ENCODE measurements around the gene RHO.
"Not testable (repeated sequence)": the region's sequence is repeated elsewhere in the genome, so short reads cannot be mapped to it uniquely, and the experiment has no call there.

RHO gene

DNA sequence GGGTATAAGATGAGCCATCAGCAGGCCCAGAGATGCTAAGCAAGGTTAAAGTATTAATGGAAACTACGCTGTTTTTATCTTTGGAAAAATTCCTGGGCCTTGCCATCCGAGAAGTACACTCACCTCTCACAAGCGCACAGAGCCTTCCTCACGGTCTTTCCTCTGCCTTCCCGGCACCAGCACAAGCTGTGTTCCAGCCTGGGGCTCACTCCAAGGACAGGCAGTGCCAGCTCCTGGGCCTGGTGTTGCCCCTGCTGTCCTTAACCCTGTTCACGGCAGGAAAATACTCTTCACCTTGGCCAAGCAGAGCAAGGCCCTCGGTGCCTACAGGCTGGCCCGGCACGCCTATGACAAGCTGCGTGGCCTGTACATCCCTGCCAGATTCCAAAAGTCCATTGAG lies 14.3 kb upstream of the RHO start:
- no peak overlapping the region for H3K4me3 ChIP-seq (ENCODE audit: low read depth, low read length)
- no peaks in the 10 kb centered on the region for H3K9me3 ChIP-seq (ENCODE audit: control insufficient read depth, insufficient read depth, low read depth, low read length)
- no peaks in the 10 kb centered on the region for H3K27me3 ChIP-seq (ENCODE audit: control insufficient read depth, insufficient read depth, low read length)
- H3K4me1 ChIP-seq (ENCODE audit: control insufficient read depth, insufficient read depth, low read length), result no peaks in the 10 kb centered on the region
- H3K9ac ChIP-seq (ENCODE audit: low read length), result no peak overlapping the region
- no peak overlapping the region for H3K27ac ChIP-seq (ENCODE audit: low read depth, low read length)
- H3K36me3 ChIP-seq (ENCODE audit: control insufficient read depth, insufficient read depth, low read length), result peaks cover 41% of the 10 kb centered on the region

DNA sequence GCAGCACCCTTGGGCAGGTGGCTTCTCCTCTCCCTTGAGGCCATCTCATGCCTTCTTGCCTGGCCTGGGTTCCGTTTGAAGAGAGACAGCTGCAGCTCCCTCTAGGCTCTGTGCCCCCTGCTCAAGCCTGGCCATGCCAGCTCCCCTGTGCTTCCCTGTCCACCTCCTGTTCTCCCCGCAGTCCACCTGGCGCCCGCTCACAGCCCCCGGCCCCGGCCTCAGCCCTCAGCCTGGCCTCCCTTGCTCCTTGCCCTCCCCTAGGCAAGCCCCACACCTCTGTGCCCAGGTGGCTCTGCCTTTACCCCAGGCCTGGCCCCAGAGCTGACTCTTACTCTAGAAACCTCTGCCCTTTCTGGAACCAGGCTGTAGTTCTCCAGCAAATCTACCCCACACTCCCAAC lies 13.9 kb upstream of the RHO start:
- Histone ChIP-seq H3K4me1 (ENCODE audit: control insufficient read depth, insufficient read depth, low read length) (no peaks in the 10 kb centered on the region), H3K4me3 (ENCODE audit: low read depth, low read length) (no peak overlapping the region), H3K9me3 (ENCODE audit: control insufficient read depth, insufficient read depth, low read depth, low read length) (no peaks in the 10 kb centered on the region), H3K36me3 (ENCODE audit: control insufficient read depth, insufficient read depth, low read length) (peaks cover 41% of the 10 kb centered on the region), H3K9ac (ENCODE audit: low read length) (no peak overlapping the region), H3K27me3 (ENCODE audit: control insufficient read depth, insufficient read depth, low read length) (no peaks in the 10 kb centered on the region), H3K27ac (ENCODE audit: low read depth, low read length) (no peak overlapping the region)

DNA sequence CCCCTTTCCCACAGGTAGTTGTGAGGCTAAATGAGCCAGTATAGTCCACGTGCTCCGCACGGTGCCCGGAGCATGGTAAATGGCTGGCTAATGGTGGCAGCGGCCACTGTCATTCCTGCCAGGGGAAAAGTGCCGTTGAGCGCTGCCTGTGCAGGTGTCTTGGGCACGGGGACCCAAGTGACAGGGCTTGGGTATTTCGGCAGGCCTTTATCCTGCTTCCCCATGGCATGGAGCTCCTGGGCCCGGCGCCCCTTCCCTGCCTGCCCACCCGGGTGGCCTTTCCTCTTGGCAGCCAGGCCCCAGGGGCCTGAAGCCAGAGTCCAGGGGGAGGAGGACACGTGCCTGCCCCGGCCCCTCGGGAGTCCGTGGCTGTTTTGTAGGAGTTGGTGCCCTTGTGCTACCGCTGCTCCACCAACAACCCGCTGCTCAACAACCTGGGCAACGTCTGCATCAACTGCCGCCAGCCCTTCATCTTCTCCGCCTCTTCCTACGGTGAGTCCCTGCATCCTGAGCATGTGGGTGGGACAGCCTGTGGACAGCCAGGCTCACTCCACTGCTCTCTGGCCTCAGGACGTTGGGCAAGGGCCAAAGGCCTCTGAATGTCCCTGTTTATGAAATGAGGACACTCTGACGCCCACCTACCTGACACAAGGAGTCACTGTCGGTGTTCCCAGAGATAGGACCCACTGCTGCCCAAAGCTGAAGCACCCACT lies 13.2 kb upstream of the RHO start:
- H3K9me3 ChIP-seq (ENCODE audit: control insufficient read depth, insufficient read depth, low read depth, low read length); H3K4me3 ChIP-seq (ENCODE audit: low read depth, low read length); H3K27ac ChIP-seq (ENCODE audit: low read depth, low read length); H3K9ac ChIP-seq (ENCODE audit: low read length); H3K27me3 ChIP-seq (ENCODE audit: control insufficient read depth, insufficient read depth, low read length); H3K4me1 ChIP-seq (ENCODE audit: control insufficient read depth, insufficient read depth, low read length): not testable (repeated sequence)
- peaks cover 43% of the 10 kb centered on the region for H3K36me3 ChIP-seq (ENCODE audit: control insufficient read depth, insufficient read depth, low read length)

DNA sequence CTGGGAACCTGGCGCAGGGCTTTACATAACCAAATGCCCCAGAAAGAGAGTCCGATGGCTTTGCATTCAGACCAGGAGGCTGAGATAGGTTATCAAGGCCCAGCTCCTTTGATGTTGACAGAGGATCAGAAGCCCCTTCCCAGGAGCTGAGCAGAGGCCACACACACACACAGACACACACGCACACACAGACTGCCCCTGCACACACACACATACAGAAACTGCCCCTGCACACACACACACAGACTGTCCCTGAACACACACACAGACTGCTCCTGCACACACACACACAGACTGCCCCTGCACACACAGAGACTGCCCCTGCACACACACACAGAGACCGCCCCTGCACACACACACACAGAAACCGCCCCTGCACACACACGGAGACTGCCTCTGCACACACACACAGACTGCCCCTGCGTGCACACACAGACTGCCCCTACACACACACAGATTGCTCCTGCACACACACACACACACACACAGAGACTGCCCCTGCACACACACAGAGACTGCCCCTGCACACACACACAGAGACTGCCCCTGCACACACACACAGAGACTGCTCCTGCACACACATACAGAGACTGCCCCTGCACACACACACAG lies 12.5 kb upstream of the RHO start:
- peaks cover 41% of the 10 kb centered on the region for H3K36me3 ChIP-seq (ENCODE audit: control insufficient read depth, insufficient read depth, low read length)
- H3K9me3 ChIP-seq (ENCODE audit: control insufficient read depth, insufficient read depth, low read depth, low read length); H3K27ac ChIP-seq (ENCODE audit: low read depth, low read length); H3K4me3 ChIP-seq (ENCODE audit: low read depth, low read length); H3K4me1 ChIP-seq (ENCODE audit: control insufficient read depth, insufficient read depth, low read length); H3K9ac ChIP-seq (ENCODE audit: low read length); H3K27me3 ChIP-seq (ENCODE audit: control insufficient read depth, insufficient read depth, low read length): not testable (repeated sequence)

DNA sequence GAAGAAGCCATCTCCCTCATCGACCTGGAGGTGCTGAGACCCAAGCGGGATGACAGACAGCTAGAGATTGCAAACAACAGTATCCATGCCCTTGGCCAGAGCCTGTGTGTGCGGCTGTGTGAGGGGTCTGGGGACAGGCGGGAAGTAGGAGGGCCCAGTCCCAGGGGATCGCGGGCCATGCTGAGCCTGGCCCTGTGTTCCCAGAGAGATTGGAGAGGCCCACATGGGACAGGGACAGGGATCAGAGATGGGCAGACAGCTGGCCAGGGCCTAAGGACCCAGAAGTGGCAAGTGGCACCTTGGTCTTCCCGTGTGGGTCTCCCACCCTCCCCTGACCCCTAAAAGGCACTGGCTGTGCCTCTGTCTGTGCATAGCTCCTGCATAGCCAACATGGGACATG lies 10.9 kb upstream of the RHO start:
- peaks cover 29% of the 10 kb centered on the region for H3K36me3 ChIP-seq (ENCODE audit: control insufficient read depth, insufficient read depth, low read length)
- H3K9me3 ChIP-seq (ENCODE audit: control insufficient read depth, insufficient read depth, low read depth, low read length), result no peaks in the 10 kb centered on the region
- H3K9ac ChIP-seq (ENCODE audit: low read length), result no peak overlapping the region
- H3K4me3 ChIP-seq (ENCODE audit: low read depth, low read length), result no peak overlapping the region
- no peaks in the 10 kb centered on the region for H3K27me3 ChIP-seq (ENCODE audit: control insufficient read depth, insufficient read depth, low read length)
- no peak overlapping the region for H3K27ac ChIP-seq (ENCODE audit: low read depth, low read length)
- H3K4me1 ChIP-seq (ENCODE audit: control insufficient read depth, insufficient read depth, low read length), result peaks cover 2% of the 10 kb centered on the region; the same call in 1 of the 2 replicates

DNA sequence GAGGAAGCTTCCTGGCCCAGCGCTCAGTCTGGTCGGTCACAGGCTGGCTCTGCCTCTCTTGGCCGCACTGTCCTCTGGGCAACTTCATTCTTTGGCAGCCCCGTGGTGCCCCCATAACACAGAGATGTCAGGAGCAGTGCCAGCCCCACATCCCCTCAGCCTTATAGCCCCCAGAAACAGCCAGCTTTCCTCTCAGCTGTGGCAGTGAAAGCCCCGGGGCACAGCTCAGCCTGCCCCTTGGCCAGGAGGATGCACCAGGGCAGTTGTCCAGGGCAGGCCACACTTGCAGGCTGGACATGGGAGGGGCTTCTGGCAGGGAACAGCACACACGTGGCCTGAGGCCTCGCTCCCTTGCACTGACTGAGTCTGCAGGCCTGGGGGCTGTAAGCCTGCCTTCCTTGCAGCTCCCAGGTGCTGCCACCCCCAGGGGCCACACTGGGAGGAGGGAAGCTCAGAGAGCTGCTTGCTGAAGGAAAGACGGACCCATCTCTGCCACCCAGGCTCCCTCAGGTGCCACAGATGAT lies 10.3 kb upstream of the RHO start:
- Histone ChIP-seq H3K36me3 (ENCODE audit: control insufficient read depth, insufficient read depth, low read length) (peaks cover 28% of the 10 kb centered on the region), H3K4me1 (ENCODE audit: control insufficient read depth, insufficient read depth, low read length) (peaks cover 2% of the 10 kb centered on the region; the same call in 1 of the 2 replicates)

DNA sequence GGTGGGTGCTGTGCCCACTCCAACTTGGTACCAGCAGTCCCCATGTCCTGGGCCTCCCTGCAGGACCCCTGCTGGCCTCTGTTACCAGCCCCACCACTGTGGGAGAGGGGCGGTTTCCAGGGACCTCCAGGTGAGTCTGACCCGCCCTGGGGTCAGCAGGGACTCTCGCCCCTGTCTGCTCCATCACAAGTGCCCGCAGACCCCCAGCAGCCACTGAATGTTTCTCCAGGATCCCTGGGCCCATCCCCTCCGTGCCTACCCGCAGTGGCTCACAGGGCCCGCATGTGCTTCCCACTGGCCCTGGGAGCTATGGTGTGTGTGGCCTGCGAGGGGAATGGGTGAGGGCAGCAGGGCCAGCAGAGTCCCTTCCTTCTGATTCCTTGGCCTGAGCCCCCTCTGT lies 9.9 kb upstream of the RHO start:
- Histone ChIP-seq H3K27me3 (ENCODE audit: control insufficient read depth, insufficient read depth, low read length) (no peaks in the 10 kb centered on the region), H3K9me3 (ENCODE audit: control insufficient read depth, insufficient read depth, low read depth, low read length) (no peaks in the 10 kb centered on the region), H3K27ac (ENCODE audit: low read depth, low read length) (no peak overlapping the region), H3K4me1 (ENCODE audit: control insufficient read depth, insufficient read depth, low read length) (peaks cover 2% of the 10 kb centered on the region; the same call in 1 of the 2 replicates), H3K4me3 (ENCODE audit: low read depth, low read length) (no peak overlapping the region), H3K36me3 (ENCODE audit: control insufficient read depth, insufficient read depth, low read length) (peaks cover 24% of the 10 kb centered on the region), H3K9ac (ENCODE audit: low read length) (no peak overlapping the region)

More for the DNA sequence above, 10.3 kb upstream of the RHO start:
- H3K4me3 ChIP-seq (ENCODE audit: low read depth, low read length), result no peak overlapping the region
- H3K9ac ChIP-seq (ENCODE audit: low read length), result no peak overlapping the region
- H3K27me3 ChIP-seq (ENCODE audit: control insufficient read depth, insufficient read depth, low read length), result no peaks in the 10 kb centered on the region
- H3K9me3 ChIP-seq (ENCODE audit: control insufficient read depth, insufficient read depth, low read depth, low read length), result no peaks in the 10 kb centered on the region
- no peak overlapping the region for H3K27ac ChIP-seq (ENCODE audit: low read depth, low read length)

DNA sequence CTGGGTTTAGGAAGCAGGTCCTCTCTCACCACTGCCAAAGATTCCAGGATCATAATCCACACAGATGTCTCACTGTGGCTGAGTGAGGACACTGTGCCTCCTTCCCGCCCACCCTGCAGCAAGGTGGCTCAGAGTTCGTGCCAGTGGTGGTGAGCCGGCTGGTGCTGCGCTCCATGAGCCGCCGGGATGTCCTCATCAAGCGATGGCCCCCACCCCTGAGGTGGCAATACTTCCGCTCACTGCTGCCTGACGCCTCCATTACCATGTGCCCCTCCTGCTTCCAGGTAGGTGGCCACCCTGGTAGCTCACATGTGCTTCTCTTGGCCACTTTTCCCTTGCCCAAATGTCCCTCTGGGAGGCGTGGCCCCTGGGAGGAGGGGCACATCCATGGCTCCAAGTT lies 9.0 kb upstream of the RHO start:
- H3K9me3 ChIP-seq (ENCODE audit: control insufficient read depth, insufficient read depth, low read depth, low read length), result no peaks in the 10 kb centered on the region
- H3K27me3 ChIP-seq (ENCODE audit: control insufficient read depth, insufficient read depth, low read length), result no peaks in the 10 kb centered on the region
- peaks cover 20% of the 10 kb centered on the region for H3K36me3 ChIP-seq (ENCODE audit: control insufficient read depth, insufficient read depth, low read length)
- no peak overlapping the region for H3K9ac ChIP-seq (ENCODE audit: low read length)
- H3K4me3 ChIP-seq (ENCODE audit: low read depth, low read length), result no peak overlapping the region
- H3K27ac ChIP-seq (ENCODE audit: low read depth, low read length), result no peak overlapping the region
- peaks cover 2% of the 10 kb centered on the region; the same call in 1 of the 2 replicates for H3K4me1 ChIP-seq (ENCODE audit: control insufficient read depth, insufficient read depth, low read length)

DNA sequence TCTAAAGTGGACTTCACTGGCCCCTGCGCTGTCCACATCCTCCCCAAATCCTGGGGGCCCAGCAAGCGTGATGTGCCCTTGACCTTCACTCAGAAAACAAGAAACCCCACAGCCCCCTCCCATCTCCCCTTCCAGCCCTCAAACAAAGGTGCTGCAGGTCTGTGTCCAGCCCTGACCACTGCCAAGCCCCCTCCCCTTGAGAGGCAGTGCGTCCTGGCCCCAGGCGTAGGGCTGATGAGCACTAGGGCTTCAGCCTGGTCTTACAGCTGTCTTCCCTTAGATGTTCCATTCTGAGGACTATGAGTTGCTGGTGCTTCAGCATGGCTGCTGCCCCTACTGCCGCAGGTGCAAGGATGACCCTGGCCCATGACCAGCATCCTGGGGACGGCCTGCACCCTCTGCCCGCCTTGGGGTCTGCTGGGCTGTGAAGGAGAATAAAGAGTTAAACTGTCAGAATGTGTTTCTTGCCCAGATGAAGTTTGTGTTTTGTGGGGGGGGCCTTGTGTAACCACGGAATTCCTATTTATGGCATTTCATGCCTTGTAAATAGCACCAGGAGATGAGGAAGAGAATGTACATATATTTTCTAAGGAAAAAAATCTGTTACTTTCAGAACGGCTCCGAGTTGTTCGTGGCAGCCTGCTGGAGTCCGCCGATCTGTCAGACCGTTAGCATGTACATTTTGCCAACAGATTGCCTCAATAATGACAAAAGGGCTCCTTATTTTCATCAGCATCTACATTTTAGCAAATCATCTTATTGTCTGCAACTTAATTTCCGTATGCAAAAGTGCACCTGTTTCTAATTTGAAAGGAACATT lies 8.3 kb upstream of the RHO start:
- Histone ChIP-seq H3K27ac (ENCODE audit: low read depth, low read length) (no peak overlapping the region), H3K27me3 (ENCODE audit: control insufficient read depth, insufficient read depth, low read length) (no peaks in the 10 kb centered on the region), H3K36me3 (ENCODE audit: control insufficient read depth, insufficient read depth, low read length) (peaks cover 20% of the 10 kb centered on the region), H3K9ac (ENCODE audit: low read length) (no peak overlapping the region), H3K9me3 (ENCODE audit: control insufficient read depth, insufficient read depth, low read depth, low read length) (no peaks in the 10 kb centered on the region), H3K4me3 (ENCODE audit: low read depth, low read length) (no peak overlapping the region), H3K4me1 (ENCODE audit: control insufficient read depth, insufficient read depth, low read length) (peaks cover 2% of the 10 kb centered on the region; the same call in 1 of the 2 replicates)

DNA sequence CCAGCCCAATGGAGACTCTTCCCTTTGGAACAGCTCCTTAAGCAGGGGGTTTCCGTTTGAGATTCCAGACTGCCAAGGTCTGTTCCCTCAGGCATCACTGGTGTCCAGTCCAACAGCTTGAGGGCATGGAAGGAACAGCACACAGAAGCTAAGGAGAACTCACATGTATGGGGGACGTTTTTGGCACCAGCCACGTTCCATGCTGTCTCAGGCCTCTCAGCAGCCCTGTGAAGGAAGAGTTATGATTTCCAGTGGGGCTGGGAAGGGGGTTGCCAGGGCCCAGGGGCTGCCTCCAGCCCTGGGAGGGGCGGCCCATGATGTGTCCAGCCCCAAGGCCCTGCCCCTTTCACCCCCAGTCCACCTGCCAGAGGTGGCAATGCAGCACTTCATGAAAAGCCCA lies 7.5 kb upstream of the RHO start:
- peaks cover 2% of the 10 kb centered on the region; the same call in 1 of the 2 replicates for H3K4me1 ChIP-seq (ENCODE audit: control insufficient read depth, insufficient read depth, low read length)
- H3K4me3 ChIP-seq (ENCODE audit: low read depth, low read length), result no peak overlapping the region
- H3K9ac ChIP-seq (ENCODE audit: low read length), result no peak overlapping the region
- no peaks in the 10 kb centered on the region for H3K27me3 ChIP-seq (ENCODE audit: control insufficient read depth, insufficient read depth, low read length)
- H3K9me3 ChIP-seq (ENCODE audit: control insufficient read depth, insufficient read depth, low read depth, low read length), result no peaks in the 10 kb centered on the region
- no peak overlapping the region for H3K27ac ChIP-seq (ENCODE audit: low read depth, low read length)
- H3K36me3 ChIP-seq (ENCODE audit: control insufficient read depth, insufficient read depth, low read length), result peaks cover 17% of the 10 kb centered on the region

DNA sequence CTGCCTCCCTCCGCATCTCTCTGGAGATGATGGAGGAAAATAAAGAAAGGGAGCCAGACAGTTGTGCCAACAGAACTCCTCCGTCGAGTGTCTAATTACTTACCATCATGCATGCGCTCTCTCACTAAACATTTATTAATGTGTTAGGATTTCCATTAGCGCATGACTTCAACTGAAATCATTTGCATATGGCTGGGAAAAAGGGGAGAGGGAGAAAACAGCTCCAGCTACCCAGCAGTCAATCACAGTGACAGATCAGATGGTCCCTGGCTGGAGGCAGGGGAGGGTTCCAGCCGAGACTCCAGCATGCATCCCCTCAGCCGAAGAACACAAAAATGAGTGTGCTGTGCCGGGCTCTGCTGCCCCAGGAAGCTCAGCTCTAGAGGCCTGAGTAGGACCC lies 6.8 kb upstream of the RHO start:
- H3K27me3 ChIP-seq (ENCODE audit: control insufficient read depth, insufficient read depth, low read length), result no peaks in the 10 kb centered on the region

More for the DNA sequence above, 6.8 kb upstream of the RHO start:
- no peak overlapping the region for H3K27ac ChIP-seq (ENCODE audit: low read depth, low read length)
- H3K4me1 ChIP-seq (ENCODE audit: control insufficient read depth, insufficient read depth, low read length), result peaks cover 7% of the 10 kb centered on the region; the same call in 1 of the 2 replicates
- H3K9ac ChIP-seq (ENCODE audit: low read length), result no peak overlapping the region
- no peak overlapping the region for H3K4me3 ChIP-seq (ENCODE audit: low read depth, low read length)
- no peaks in the 10 kb centered on the region for H3K9me3 ChIP-seq (ENCODE audit: control insufficient read depth, insufficient read depth, low read depth, low read length)
- H3K36me3 ChIP-seq (ENCODE audit: control insufficient read depth, insufficient read depth, low read length), result peaks cover 11% of the 10 kb centered on the region
